Breast epithelium (tissue), 4 donors: ENCODE measurements around the gene C1orf21. TPM values are rescaled to one million over a fixed set of nuclear protein-coding genes. Genes with fewer than 3 reads are reported as not detected.

Source experiments
- DNase-seq, 2 donors: peaks; one replicate each; pipeline ENCODE4 v3.0.0-alpha.2; 2019; ENCODE audit warnings: low spot score in 2 of 2
- H3K27ac ChIP-seq, 2 donors: fragments of 200-600 bp; sonication (generic) in 1 of 2; one replicate each; pipeline ENCODE4 v1.5.1; 2016 to 2019; ENCODE audit warnings: mild to moderate bottlenecking in 1 of 2
- H3K27me3 ChIP-seq, 2 donors: fragments of 200-600 bp; sonication (generic) in 1 of 2; one replicate each; pipeline versions ENCODE4 v1.5.1 to v1.6.0; 2017 to 2019; ENCODE audit warnings: control low read depth in 1 of 2, mild to moderate bottlenecking in 1 of 2
- H3K36me3 ChIP-seq: fragments of 200-600 bp; one replicate; pipeline ENCODE4 v1.5.1; 2019
- H3K4me1 ChIP-seq, 2 donors: fragments of 200-600 bp; sonication (generic); one replicate each; pipeline ENCODE4 v1.5.1; 2016 to 2019; ENCODE audit warnings: control low read depth in 1 of 2
- H3K4me3 ChIP-seq, 3 donors: fragments of 200-600 bp; sonication (generic); 1 replicate in 2 of 3; 2 replicates in 1 of 3; pipeline ENCODE4 v1.5.1; 2016 to 2019; ENCODE audit warnings: mild to moderate bottlenecking in 3 of 3, moderate library complexity in 2 of 3
- H3K9me3 ChIP-seq, 2 donors: fragments of 200-600 bp; sonication (generic) in 1 of 2; one replicate each; pipeline ENCODE4 v1.5.1; 2016 to 2019; ENCODE audit warnings: control low read depth in 1 of 2
- CTCF ChIP-seq, 3 donors: fragments of 450-650 bp; IDR thresholded peaks; one replicate each; pipeline ENCODE4 v1.5.1; 2016 to 2017; ENCODE audit warnings: antibody characterized with exemption in 3 of 3, mild to moderate bottlenecking in 3 of 3, moderate library complexity in 3 of 3
- POLR2A ChIP-seq: fragments of 450-650 bp; IDR thresholded peaks from one replicate; pipeline ENCODE4 v1.6.1; 2016; ENCODE audit warnings: antibody characterized with exemption, mild to moderate bottlenecking, moderate library complexity
- POLR2AphosphoS5 ChIP-seq, 3 donors: sonication (generic); formaldehyde crosslinking; IDR thresholded peaks; one replicate each; pipeline ENCODE4 v1.6.1; 2017; ENCODE audit warnings: antibody characterized with exemption in 3 of 3
- intact Hi-C: fragments of 100-400 bp; cut with DNase I; formaldehyde crosslinking; loops from one replicate; pipeline ENCODE4 v1.15.1; 2023; ENCODE audit warnings: low total_unique reads
- total RNA-seq, 3 donors: library from RNA; depleted of rRNA; stranded (reverse); fragments of >200 nt; gene quantifications; one replicate each; pipeline ENCODE4 v1.1.0, GENCODE V29; 2016

C1orf21 gene
- total RNA-seq, 3 donors from 2014 or later: 31.5 to 75.7 (median 54.7) TPM

- intact Hi-C loops: no loop called here
- Histone ChIP-seq H3K27ac (no peak overlapping the region), H3K4me1 (no peaks in the 10 kb centered on the region), H3K4me3 (no peak overlapping the region), H3K9me3 (no peaks in the 10 kb centered on the region), H3K36me3 (no peaks in the 10 kb centered on the region), H3K27me3 (no peaks in the 10 kb centered on the region)
- TF ChIP-seq POLR2A: no peak
- no peak for TF ChIP-seq CTCF (IDR thresholded peaks at IDR 0.05)
- no peak for TF ChIP-seq POLR2AphosphoS5 (IDR thresholded peaks at IDR 0.05)
- DNase-seq: no peak
Observed at GRCh38 chr1:184438363-184438762, 51.5 kb downstream of the C1orf21 start.

- intact Hi-C loops: no loop called here
- Histone ChIP-seq H3K4me3 (no peak overlapping the region), H3K36me3 (no peaks in the 10 kb centered on the region), H3K27me3 (no peaks in the 10 kb centered on the region), H3K27ac (no peak overlapping the region), H3K4me1 (no peaks in the 10 kb centered on the region), H3K9me3 (no peaks in the 10 kb centered on the region)
- DNase-seq: no peak
- TF ChIP-seq POLR2AphosphoS5 (IDR thresholded peaks at IDR 0.05) (no peak), CTCF (IDR thresholded peaks at IDR 0.05) (no peak), POLR2A (no peak)
Observed at GRCh38 chr1:184442260-184442659, 55.4 kb downstream of the C1orf21 start.

GRCh38 chr1:184443201-184443600 lies 56.4 kb downstream of the C1orf21 start:
- no peak overlapping the region for H3K27ac ChIP-seq

GRCh38 chr1:184443624-184444023 lies 56.8 kb downstream of the C1orf21 start:
- no peaks in the 10 kb centered on the region for H3K27me3 ChIP-seq
- H3K27ac ChIP-seq: no peak overlapping the region
- no peaks in the 10 kb centered on the region for H3K4me1 ChIP-seq
- H3K36me3 ChIP-seq: no peaks in the 10 kb centered on the region
- H3K9me3 ChIP-seq: no peaks in the 10 kb centered on the region
- no peak overlapping the region for H3K4me3 ChIP-seq
- intact Hi-C loops: no loop called here
- DNase-seq: no peak
- TF ChIP-seq POLR2A (no peak), POLR2AphosphoS5 (IDR thresholded peaks at IDR 0.05) (no peak)

More at GRCh38 chr1:184443201-184443600, 56.4 kb downstream of the C1orf21 start:
- H3K27me3 ChIP-seq: no peaks in the 10 kb centered on the region
- intact Hi-C loops: no loop called here
- no peak for DNase-seq
- H3K4me3 ChIP-seq: no peak overlapping the region
- no peak for TF ChIP-seq POLR2A
- no peak for TF ChIP-seq POLR2AphosphoS5 (IDR thresholded peaks at IDR 0.05)
- no peak for TF ChIP-seq CTCF (IDR thresholded peaks at IDR 0.05)
- no peaks in the 10 kb centered on the region for H3K9me3 ChIP-seq
- H3K36me3 ChIP-seq: no peaks in the 10 kb centered on the region
- no peaks in the 10 kb centered on the region for H3K4me1 ChIP-seq

GRCh38 chr1:184445997-184446396 lies 59.2 kb downstream of the C1orf21 start:
- Histone ChIP-seq H3K36me3 (no peaks in the 10 kb centered on the region), H3K27ac (no peak overlapping the region), H3K4me3 (no peak overlapping the region), H3K27me3 (no peaks in the 10 kb centered on the region), H3K4me1 (no peaks in the 10 kb centered on the region), H3K9me3 (no peaks in the 10 kb centered on the region)
- DNase-seq: no peak
- TF ChIP-seq POLR2A (no peak), CTCF (IDR thresholded peaks at IDR 0.05) (no peak), POLR2AphosphoS5 (IDR thresholded peaks at IDR 0.05) (no peak)
- intact Hi-C loops: no loop called here

- H3K36me3 ChIP-seq: no peaks in the 10 kb centered on the region
- intact Hi-C loops: no loop called here
- TF ChIP-seq POLR2AphosphoS5 (IDR thresholded peaks at IDR 0.05) (no peak), CTCF (IDR thresholded peaks at IDR 0.05) (no peak), POLR2A (no peak)
- no peaks in the 10 kb centered on the region for H3K4me1 ChIP-seq
- no peaks in the 10 kb centered on the region for H3K27me3 ChIP-seq
- no peak overlapping the region for H3K27ac ChIP-seq
- no peak for DNase-seq
- no peaks in the 10 kb centered on the region for H3K9me3 ChIP-seq
- H3K4me3 ChIP-seq: no peak overlapping the region
Observed at GRCh38 chr1:184447651-184448185, 60.9 kb downstream of the C1orf21 start.
